Retina (tissue), 1 donor: Measurements from ENCODE around the gene RAVER2.
A peak's percentile ranks its signal among the peaks of the same experiment; 100 is the strongest.

Experiments
- DNase-seq: peaks from one replicate; pipeline ENCODE4 v3.0.0-alpha.2; 2016

The RAVER2 gene

GRCh38 chr1:64849942-64850341 lies 105.1 kb downstream of the RAVER2 start:
- no peak for DNase-seq

DNA sequence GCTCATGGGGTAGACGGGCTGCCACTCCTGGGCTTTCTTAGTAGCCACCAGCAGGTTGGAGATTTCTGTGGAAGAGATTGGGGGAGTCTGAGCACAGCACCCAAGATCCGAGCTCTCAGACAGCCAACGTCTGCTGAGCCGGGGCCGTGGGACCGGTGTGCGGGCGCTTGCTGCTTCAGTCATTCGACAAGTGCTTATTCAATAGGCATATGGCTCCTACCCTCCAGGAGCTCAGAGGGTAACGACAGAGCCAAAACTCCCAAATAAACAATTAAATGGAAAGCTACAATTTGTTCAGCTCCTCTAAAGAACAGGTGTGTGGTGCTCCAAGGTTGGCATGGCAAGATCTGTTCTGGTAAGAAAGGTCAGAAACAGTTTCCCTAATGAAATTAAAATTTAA lies 106.0 kb downstream of the RAVER2 start:
- DNase-seq: no peak

GRCh38 chr1:64851664-64852063 lies 106.8 kb downstream of the RAVER2 start:
- no peak for DNase-seq

DNA sequence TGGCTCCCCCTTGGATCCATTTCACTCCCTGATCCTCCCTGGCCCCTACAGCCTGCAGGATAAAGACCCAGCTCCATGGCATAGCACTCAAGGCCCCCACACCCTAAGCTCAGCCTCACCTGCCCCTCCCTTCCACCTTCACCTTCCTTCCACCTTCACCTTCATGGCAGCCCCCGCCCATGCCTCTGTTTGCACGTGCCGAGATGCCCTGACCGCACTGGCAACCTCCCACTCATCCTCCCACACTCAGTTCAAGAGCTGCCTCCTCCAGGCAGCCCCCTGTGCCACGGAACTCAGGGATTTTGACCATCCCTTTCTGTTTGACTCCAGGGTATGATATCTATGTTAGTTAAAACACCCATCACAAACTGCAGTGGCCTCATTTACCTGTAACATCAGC lies 109.8 kb downstream of the RAVER2 start:
- no peak for DNase-seq

GRCh38 chr1:64855557-64855956 lies 110.7 kb downstream of the RAVER2 start:
- DNase-seq: no peak

DNA sequence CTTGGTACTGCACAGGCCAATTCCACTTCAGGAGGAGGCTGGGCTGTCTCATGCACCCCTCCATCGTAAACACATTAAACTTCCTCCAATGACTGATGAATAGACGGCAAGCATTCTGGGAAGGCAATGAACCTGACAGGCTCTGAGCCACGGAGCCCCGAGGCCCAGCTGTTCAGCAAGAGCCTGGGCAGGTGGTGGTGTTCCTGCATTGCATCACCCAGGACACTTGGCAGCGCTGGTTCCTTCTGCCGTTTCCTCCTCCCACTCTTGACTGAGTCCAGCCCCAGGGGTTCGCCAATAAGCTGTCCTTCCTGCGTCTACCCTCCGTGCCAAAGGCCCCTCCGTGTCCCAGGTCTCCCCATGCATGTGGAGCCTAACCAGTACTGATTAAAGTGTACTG lies 111.7 kb downstream of the RAVER2 start:
- DNase-seq: no peak

DNA sequence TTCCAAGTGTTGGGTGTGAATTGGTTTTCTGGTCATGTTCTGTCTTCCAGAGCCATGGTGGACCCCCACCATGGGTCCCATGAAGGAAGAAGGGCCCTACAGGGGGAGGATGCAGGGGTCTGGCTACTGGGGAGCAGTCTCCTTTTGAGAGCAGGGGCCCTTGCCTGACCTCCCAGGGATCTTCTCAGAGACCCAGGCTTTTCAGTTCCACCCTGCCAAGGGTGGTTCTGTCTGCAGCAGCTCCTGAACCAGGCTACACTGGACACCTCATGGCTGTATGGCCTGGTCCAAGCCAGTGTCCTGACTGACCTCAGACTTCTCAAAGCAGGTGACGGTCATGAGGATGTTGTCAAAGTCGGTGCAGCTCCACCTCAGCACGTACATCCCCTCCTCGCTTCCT lies 112.5 kb downstream of the RAVER2 start:
- no peak for DNase-seq

DNA sequence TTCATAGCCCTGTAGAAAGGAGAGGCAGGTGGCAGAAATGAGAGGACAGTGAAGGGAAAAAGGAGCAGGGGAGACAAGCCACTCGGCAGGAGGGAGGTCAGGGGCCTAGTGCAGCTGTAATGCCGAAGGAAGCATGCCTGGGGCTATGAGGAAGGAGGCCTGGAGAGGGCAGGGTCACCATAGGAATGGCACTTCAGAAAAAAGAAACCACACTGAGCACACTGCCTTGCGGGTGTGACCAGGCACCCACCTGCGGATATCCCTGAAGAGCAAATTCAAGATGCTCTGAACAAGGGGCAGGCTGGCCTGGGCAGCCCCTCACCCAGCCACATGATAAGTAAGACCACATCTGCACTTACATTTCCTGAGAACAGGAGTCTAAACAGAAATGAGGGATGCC lies 116.7 kb downstream of the RAVER2 start:
- DNase-seq: peak; percentile 34

DNA sequence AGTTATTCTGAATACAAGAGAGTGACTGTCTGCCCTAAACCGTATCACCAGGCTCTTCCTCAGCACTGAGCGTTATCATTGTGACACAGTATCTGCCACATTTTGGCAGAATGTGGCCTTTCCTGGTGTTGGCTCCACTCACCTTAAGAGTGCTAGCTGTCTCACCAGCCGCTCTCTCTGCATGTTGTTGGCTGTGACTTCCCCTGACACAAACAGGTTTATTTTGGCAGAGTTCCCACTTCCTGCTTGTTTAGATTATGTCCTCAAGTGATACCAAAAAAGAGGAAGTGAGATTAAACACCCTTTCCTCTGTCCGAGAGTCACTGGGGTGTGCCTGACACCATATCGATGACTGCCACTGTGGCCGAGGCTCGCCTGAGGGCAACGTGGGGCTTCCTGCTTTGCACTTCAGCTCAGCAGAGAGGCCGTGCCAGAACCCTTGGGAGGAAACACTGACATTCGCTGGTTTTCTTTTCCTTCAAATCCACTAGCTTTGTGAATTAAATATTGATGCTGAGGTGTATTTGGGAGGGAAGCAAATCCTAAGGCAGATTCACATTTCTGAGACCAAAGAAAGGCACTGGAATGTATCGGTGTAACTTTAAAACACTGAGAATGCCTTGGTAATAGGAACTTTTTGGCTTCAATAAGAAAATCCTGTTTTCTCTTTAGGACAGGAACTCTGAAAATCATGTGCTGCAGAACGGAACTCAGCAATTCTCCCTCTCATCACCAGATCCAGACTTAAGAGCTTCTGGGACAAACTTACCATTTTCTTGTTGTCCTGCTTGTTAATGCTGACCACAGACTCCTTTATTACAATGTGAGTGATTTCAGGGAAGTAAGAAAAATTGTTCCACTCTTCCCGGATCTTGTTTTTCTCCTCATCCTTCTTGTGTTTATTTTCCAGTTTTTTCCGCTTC lies 119.4 kb downstream of the RAVER2 start:
- DNase-seq: no peak

- no peak for DNase-seq
These were observed 120.4 kb downstream of the RAVER2 start for GRCh38 chr1:64865105-64865757.

DNA sequence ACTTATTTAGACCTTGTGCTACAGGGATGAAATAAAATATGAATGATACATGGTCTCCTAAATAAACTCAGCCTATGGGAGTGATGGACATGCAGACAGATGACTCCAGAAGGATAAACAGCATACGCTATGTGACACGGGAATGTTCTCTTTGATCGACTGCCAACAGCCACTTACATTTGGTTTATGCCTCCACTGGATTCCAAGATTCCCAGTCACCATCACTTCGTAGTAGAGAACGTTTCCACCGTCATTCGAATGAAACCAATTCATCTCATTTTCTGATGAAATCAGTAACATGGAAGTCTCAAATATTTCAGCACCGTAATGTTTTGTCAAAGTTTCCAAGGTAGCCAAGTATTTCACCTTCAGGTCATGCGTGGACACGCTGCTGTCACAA lies 121.8 kb downstream of the RAVER2 start:
- no peak for DNase-seq

- DNase-seq: no peak
These were observed 122.4 kb downstream of the RAVER2 start for GRCh38 chr1:64867266-64867665.

DNA sequence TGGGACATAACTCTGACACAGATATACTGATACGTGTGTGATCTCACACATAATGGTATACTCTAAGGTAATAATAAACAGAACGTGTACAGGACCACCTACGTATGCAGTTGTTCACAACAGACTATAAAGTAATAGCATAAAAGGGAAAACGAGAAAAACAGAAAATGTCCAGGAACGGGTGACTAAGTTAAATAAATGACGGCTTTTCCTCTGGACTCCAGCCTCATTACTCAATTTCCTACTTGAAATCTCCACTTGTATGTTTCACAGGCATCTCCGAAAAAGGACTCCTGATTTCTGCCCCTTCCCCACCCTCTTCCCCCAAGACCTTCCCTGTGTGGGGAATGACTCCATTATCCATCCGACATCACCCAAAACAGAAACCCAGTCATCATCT lies 126.4 kb downstream of the RAVER2 start:
- no peak for DNase-seq

DNA sequence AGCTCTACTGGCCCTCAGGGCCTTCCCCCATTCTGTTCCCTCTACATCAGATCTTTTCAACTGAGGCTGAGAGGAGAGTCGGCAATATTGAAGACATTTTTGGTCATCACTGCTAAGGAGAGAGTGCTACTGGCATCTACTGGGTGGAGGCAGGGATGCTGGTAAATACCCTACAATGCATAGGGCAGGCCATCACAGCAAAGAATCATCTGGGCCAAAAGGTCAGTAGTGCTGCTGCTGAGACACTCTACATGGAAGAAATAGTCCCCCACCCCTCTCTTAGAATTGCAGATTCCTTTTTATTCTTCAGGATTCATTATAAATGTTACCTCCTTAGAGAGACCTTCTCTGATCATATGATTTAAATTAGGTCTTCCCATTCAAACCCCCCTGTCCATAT lies 127.2 kb downstream of the RAVER2 start:
- DNase-seq: no peak

GRCh38 chr1:64873576-64873975 lies 128.7 kb downstream of the RAVER2 start:
- no peak for DNase-seq

DNA sequence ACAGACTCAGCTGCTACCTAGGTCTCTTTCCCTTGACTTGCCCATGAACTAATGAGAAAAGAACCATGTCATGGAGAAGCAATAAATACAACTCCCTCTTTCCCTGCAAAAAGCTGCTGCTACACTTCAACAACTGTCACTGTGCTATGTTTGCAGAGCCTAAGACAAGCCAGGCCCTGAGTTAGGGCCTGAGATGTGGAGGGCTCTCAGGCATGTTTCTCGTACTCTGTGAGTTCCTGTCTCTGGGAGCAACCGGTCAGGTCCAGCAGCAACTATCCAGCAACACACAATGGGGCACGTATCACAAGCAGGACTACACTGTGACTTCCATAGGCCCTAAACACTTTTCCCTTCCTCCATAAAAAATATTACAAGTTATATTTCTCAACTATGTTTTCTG lies 129.8 kb downstream of the RAVER2 start:
- DNase-seq: no peak

DNA sequence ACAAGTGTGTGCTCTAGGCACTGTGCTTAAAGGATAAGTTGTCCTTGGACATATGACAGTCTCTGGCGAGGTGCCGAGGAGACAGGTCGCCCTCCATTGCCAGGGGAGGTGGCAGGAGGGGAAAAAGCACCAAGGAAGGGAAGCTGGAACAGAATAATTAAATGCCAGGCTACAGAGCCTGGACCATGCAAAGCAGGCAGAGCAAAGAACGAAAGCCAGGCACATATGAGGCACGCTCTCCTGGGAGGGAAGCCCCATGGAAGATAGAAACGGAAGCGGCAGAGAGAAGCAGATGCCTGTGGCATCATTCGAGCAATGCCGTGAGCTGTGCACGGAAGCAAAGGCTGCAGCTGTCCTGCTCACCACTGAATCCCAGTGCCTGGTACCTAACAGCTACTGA lies 130.2 kb downstream of the RAVER2 start:
- no peak for DNase-seq

- DNase-seq: no peak
These were observed 130.7 kb downstream of the RAVER2 start for GRCh38 chr1:64875606-64876005.

- DNase-seq: no peak
These were observed 132.3 kb downstream of the RAVER2 start for GRCh38 chr1:64877151-64877550.

GRCh38 chr1:64877598-64877997 lies 132.7 kb downstream of the RAVER2 start:
- no peak for DNase-seq

- DNase-seq: no peak
These were observed 133.2 kb downstream of the RAVER2 start for GRCh38 chr1:64878090-64878489.

- DNase-seq: no peak
These were observed 134.2 kb downstream of the RAVER2 start for GRCh38 chr1:64878931-64879611.

GRCh38 chr1:64880449-64880848 lies 135.6 kb downstream of the RAVER2 start:
- DNase-seq: no peak

DNA sequence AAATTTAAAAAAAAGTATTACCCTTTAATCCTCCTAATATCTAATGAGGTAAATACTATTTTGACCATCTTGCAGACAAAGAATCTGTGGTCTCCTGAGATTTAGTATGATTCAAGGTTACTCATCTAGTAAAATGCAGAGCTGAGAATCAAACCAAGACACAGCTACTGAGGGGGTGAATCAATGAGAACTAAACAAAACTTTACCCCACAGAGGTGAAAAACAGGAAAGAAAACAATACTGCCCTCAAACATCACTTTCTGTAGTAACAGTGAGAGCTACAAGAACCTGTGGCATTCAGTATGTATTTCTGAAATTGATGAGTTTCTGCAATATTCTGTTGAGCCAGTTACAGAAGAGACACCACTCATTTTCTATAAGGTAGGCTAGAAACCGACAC lies 136.4 kb downstream of the RAVER2 start:
- DNase-seq: no peak
